Type B pancreatic cell (in vitro differentiated cells): ENCODE data around the gene FTL. TPM values are rescaled to one million over a fixed set of nuclear protein-coding genes. Genes with fewer than 3 reads are reported as not detected.

Experiments
- DNase-seq: peaks from one replicate; pipeline ENCODE4 v3.0.0; 2021; ENCODE audit warnings: mixed read lengths; ENCODE audit not compliant: unreplicated experiment; ENCODE audit errors: extremely low spot score
- H3K27ac Mint-ChIP-seq: 2 replicates; pipeline ENCODE4 v1.8.0; 2021; ENCODE audit warnings: mild to moderate bottlenecking, mixed read lengths
- H3K27me3 Mint-ChIP-seq: 2 replicates; pipeline ENCODE4 v1.8.0; 2021; ENCODE audit warnings: mixed read lengths
- H3K36me3 Mint-ChIP-seq: 2 replicates; pipeline ENCODE4 v1.8.0; 2021; ENCODE audit warnings: mixed read lengths
- H3K4me1 Mint-ChIP-seq: one replicate; pipeline ENCODE4 v1.8.0; 2021; ENCODE audit warnings: mixed read lengths; ENCODE audit not compliant: unreplicated experiment
- H3K4me3 Mint-ChIP-seq: 2 replicates; pipeline ENCODE4 v1.8.0; 2021; ENCODE audit warnings: mild to moderate bottlenecking, mixed read lengths
- H3K9me3 Mint-ChIP-seq: 2 replicates; pipeline ENCODE4 v1.8.0; 2021; ENCODE audit warnings: mixed read lengths
- CTCF ChIP-seq: fragments of 200-600 bp; sonication (generic); conservative IDR thresholded peaks from 2 replicates; pipeline ENCODE4 v1.5.0; 2021; ENCODE audit warnings: antibody characterized with exemption, mild to moderate bottlenecking
- total RNA-seq: library from RNA; stranded (reverse); gene quantifications from 2 replicates; pipeline ENCODE4 v1.2.1, GENCODE V29; 2021; ENCODE audit warnings: low replicate concordance

Gene FTL
- total RNA-seq, 1 donor from 2014 or later, result 1,657 TPM

DNA sequence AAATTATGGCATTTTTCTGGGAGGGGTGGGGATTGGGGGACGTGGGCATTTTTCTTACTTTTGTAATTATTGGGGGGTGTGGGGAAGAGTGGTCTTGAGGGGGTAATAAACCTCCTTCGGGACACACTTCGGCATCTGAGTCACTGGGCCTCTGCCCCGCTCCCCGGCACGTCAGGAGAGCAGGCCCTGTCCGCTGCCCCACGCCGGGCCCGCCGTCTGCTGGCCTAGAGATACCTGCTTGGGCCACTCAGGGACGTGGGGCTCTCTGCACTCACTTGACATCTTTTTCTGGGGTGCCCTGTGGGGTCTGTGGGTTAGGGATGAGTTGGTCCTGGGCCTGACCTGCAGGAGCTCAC, 3.5 kb upstream of the FTL start:
- Mint-ChIP-seq H3K27ac (peak overlapping the region; percentile 83), H3K4me3 (peak overlapping the region; percentile 69), H3K4me1 (peaks cover 31% of the 10 kb centered on the region), H3K9me3 (no peaks in the 10 kb centered on the region), H3K27me3 (peaks cover 3% of the 10 kb centered on the region), H3K36me3 (peaks cover 27% of the 10 kb centered on the region)
- TF ChIP-seq CTCF, result no peak
- DNase-seq, result no peak

DNA sequence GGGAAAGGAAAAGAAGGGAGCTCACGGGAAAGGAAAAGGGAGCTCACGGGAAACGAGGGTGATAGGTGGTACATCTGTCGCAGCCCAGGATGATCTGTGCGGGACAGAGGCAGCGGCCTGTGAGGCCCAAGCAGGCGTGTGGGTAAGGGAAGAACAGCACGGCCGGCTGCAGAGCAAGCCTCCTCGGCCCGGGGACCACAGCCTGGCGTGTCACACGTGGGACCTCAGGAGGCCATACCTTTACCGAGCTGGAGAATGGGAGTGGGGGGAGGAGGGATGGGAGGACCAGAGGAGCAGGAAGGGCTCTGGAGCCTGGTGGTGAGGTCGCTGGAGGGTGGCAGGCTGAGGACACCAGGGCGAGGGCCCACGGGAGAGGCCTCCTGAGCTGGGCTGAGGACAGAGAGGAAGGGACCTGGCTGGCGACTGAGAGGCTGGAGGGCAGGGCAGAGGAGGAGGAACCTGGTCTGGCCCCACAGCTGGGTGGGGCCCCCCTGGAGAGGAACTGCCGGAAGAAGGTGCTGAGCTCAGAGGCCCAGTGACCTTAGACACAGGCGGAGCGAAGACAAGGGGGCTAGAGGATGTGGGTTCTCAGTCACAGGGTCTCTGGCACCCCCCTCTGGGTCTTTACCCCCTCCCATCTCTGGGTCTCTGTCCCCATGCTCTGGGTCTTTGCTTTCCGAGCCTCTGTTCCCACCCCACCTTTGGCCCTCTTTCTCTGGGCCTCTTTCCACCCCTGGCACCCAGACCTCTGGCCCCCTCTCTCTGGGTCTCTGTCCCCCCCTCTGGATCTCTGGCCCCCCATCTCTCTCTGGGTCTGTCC, 2.9 kb upstream of the FTL start:
- peak overlapping the region; percentile 83 for H3K27ac Mint-ChIP-seq
- DNase-seq, result no peak
- no peaks in the 10 kb centered on the region for H3K9me3 Mint-ChIP-seq
- no peak for TF ChIP-seq CTCF
- peaks cover 3% of the 10 kb centered on the region for H3K27me3 Mint-ChIP-seq
- peaks cover 25% of the 10 kb centered on the region for H3K36me3 Mint-ChIP-seq
- peaks cover 31% of the 10 kb centered on the region for H3K4me1 Mint-ChIP-seq
- peak overlapping the region; percentile 69 for H3K4me3 Mint-ChIP-seq

DNA sequence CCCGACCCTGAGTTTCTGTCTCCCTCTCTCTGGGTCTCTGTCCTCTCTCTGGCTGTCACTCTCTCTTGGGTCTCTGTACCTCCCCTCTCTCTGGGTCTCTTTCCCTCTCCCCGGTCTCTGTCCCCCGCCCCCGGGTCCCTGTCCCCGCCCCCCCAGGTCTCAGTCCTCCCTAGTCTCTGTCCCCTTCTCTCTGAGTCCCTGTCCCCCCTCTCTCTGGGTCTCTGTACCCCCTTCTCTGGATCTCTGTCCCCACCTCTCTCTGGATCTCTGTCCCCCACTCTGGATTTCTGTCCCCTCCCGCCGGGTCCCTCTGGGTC, 2.3 kb upstream of the FTL start:
- Mint-ChIP-seq H3K27me3 (peaks cover 3% of the 10 kb centered on the region), H3K27ac (peak overlapping the region; percentile 83), H3K4me3 (no peak overlapping the region), H3K9me3 (no peaks in the 10 kb centered on the region), H3K4me1 (peaks cover 31% of the 10 kb centered on the region), H3K36me3 (peaks cover 20% of the 10 kb centered on the region)
- TF ChIP-seq CTCF, result no peak
- no peak for DNase-seq

- peak; percentile 78 for DNase-seq
- H3K9me3 Mint-ChIP-seq, result no peaks in the 10 kb centered on the region
- H3K4me3 Mint-ChIP-seq, result peak overlapping the region; percentile 98
- TF ChIP-seq CTCF, result no peak
- H3K4me1 Mint-ChIP-seq, result peaks cover 31% of the 10 kb centered on the region
- H3K27ac Mint-ChIP-seq, result peak overlapping the region; percentile 97
- H3K36me3 Mint-ChIP-seq, result peaks cover 22% of the 10 kb centered on the region
- peaks cover 3% of the 10 kb centered on the region for H3K27me3 Mint-ChIP-seq
Measured at GRCh38 chr19:48963371-48964204, 1.5 kb upstream of the FTL start.

- DNase-seq, result no peak
- Mint-ChIP-seq H3K36me3 (peaks cover 22% of the 10 kb centered on the region), H3K27me3 (peaks cover 3% of the 10 kb centered on the region), H3K27ac (peak overlapping the region; percentile 97), H3K4me3 (peak overlapping the region; percentile 98), H3K4me1 (peaks cover 31% of the 10 kb centered on the region), H3K9me3 (no peaks in the 10 kb centered on the region)
- TF ChIP-seq CTCF, result no peak
Measured at GRCh38 chr19:48964205-48965039, 687 bp upstream of the FTL start.
